ENCODE measurements around the gene GNPTG. TPM values are rescaled to one million over a fixed set of nuclear protein-coding genes. Genes with fewer than 3 reads are reported as not detected.
A peak's percentile ranks its signal among the peaks of the same experiment; 100 is the strongest.

Gene GNPTG
- total RNA-seq, 1 donor from 2014 or later, result 50.5 TPM

DNA sequence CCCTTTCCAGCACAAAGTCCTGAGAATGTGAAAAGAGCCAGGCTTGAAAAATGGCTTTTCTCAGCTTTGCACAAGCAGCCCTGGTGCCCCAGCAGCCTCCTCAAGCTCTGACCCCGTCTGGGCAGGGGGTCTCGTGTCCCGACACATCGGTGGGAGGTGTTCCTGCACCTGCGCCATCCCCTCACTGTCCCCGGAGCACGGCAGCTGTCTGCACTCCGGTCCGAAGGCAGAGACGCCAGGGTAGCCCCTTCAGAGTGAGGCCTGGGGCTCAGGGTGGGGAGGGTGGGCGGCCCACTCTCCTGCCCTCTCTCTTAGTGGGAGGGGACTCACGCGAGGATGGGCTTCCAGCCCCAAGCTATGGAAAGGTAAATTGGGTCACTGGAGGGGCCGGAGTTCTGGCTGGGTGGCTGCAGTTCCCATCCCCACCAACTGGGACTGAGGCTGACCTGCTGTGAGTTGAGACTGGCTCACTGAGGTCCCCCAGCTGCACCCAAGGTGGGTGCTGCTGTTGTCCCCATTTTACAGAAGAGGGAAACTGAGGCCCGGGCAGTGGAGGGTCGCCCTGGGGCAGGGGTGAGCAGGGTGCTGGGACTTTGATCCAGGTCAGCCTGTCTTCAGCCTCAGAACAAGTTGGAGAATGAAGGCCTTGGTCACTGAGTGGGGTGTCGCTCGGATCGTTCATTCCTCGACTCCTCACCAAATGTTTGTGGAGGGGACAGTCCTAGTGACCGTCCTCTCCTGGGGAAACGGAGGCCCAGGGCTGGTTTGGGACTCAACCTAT, 20.6 kb upstream of the GNPTG start:
- Mint-ChIP-seq H3K36me3 (ENCODE audit: unreplicated experiment) (no peaks in the 10 kb centered on the region), H3K27me3 (ENCODE audit: unreplicated experiment) (peaks cover 8% of the 10 kb centered on the region), H3K4me1 (ENCODE audit: low read depth, unreplicated experiment) (peaks cover 2% of the 10 kb centered on the region), H3K4me3 (ENCODE audit: unreplicated experiment) (no peak overlapping the region), H3K27ac (ENCODE audit: unreplicated experiment) (no peak overlapping the region), H3K9me3 (ENCODE audit: unreplicated experiment) (peaks cover 4% of the 10 kb centered on the region)
- DNase-seq, result no peak
- TF ChIP-seq, protein P1, sequence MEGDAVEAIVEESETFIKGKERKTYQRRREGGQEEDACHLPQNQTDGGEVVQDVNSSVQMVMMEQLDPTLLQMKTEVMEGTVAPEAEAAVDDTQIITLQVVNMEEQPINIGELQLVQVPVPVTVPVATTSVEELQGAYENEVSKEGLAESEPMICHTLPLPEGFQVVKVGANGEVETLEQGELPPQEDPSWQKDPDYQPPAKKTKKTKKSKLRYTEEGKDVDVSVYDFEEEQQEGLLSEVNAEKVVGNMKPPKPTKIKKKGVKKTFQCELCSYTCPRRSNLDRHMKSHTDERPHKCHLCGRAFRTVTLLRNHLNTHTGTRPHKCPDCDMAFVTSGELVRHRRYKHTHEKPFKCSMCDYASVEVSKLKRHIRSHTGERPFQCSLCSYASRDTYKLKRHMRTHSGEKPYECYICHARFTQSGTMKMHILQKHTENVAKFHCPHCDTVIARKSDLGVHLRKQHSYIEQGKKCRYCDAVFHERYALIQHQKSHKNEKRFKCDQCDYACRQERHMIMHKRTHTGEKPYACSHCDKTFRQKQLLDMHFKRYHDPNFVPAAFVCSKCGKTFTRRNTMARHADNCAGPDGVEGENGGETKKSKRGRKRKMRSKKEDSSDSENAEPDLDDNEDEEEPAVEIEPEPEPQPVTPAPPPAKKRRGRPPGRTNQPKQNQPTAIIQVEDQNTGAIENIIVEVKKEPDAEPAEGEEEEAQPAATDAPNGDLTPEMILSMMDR (IDR thresholded peaks at IDR 0.05; ENCODE audit: partially characterized antibody, unreplicated experiment), result no peak

DNA sequence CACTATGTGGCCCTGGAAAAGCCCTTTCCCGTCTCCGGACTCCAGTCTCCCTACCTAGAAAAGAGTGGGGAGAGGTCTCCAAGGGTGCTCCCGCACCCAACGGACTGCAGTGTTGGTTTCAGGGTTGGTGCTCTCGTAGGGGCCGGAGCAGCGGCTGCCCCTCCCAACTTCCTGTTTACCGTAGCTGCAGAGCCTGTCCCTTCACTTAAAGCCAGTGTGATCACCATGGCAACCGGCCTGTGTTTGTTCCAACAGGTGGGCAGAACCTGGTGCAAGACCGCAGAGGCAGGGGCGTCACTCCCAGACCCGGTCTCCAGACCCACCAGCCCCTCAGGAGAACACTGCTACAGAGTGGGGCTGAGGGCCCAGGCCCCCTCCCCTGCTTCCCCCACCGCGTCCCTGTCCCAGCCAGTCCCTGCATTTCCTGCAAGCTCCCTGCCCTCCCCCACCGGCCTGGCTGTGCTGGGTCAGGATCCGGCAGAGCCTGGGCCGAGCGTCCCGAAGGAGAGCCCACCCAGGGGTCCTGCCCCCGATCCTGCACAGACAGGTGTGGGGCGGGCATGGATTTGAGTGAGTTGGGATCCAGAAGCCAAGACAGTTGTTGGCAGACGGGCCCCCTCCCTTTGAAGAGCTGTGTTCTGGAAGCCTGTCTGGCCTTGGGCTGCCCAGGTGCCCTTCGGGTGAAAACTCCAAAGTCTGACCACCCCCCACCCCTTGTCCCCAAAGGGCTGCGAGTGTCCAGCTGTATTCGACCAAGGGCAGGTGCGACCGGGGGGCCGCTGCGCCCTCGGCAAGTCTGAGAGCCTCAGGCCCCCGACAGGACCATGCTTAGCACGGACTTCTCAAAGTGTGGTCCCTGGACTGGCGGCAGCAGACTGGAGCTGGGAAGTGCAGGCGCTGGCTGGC, 19.8 kb upstream of the GNPTG start:
- peaks cover 2% of the 10 kb centered on the region for H3K4me1 Mint-ChIP-seq (ENCODE audit: low read depth, unreplicated experiment)
- H3K27me3 Mint-ChIP-seq (ENCODE audit: unreplicated experiment), result peaks cover 5% of the 10 kb centered on the region
- peaks cover 4% of the 10 kb centered on the region for H3K9me3 Mint-ChIP-seq (ENCODE audit: unreplicated experiment)
- no peak overlapping the region for H3K27ac Mint-ChIP-seq (ENCODE audit: unreplicated experiment)
- no peak overlapping the region for H3K4me3 Mint-ChIP-seq (ENCODE audit: unreplicated experiment)
- no peaks in the 10 kb centered on the region for H3K36me3 Mint-ChIP-seq (ENCODE audit: unreplicated experiment)
- DNase-seq, result peak; percentile 54
- TF ChIP-seq, protein P1 (IDR thresholded peaks at IDR 0.05; ENCODE audit: partially characterized antibody, unreplicated experiment), result no peak

DNA sequence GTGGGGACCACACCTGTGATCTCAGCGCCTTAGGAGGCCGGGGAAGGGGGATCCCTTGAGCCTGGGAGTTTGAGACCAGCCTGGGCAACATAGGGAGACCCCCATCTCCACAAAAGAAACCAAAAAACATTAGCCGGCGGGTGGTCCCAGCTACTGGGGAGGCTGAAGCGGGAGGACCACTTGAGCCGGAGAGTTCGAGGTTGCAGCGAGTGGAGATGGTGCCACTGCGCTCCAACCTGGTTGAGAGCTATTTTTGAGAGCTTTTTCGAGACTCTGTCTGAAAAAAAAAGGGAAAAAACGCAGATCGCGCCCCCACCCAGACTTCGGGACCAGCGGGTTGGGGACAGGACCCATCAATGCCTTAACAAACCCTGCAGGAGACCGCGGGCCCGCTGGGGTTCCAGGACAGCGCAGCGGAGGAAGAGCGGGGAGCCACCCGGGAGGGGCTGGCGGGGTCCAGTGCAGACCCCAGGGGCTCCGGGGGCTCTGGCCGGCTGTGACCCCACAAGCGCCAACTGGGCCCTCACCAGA, 19.0 kb upstream of the GNPTG start:
- Mint-ChIP-seq H3K27me3 (ENCODE audit: unreplicated experiment) (peaks cover 5% of the 10 kb centered on the region), H3K9me3 (ENCODE audit: unreplicated experiment) (peaks cover 4% of the 10 kb centered on the region), H3K4me1 (ENCODE audit: low read depth, unreplicated experiment) (peaks cover 2% of the 10 kb centered on the region), H3K36me3 (ENCODE audit: unreplicated experiment) (no peaks in the 10 kb centered on the region), H3K4me3 (ENCODE audit: unreplicated experiment) (peak overlapping the region; percentile 52), H3K27ac (ENCODE audit: unreplicated experiment) (no peak overlapping the region)
- DNase-seq, result no peak
- TF ChIP-seq, protein P1 (IDR thresholded peaks at IDR 0.05; ENCODE audit: partially characterized antibody, unreplicated experiment), result no peak

DNA sequence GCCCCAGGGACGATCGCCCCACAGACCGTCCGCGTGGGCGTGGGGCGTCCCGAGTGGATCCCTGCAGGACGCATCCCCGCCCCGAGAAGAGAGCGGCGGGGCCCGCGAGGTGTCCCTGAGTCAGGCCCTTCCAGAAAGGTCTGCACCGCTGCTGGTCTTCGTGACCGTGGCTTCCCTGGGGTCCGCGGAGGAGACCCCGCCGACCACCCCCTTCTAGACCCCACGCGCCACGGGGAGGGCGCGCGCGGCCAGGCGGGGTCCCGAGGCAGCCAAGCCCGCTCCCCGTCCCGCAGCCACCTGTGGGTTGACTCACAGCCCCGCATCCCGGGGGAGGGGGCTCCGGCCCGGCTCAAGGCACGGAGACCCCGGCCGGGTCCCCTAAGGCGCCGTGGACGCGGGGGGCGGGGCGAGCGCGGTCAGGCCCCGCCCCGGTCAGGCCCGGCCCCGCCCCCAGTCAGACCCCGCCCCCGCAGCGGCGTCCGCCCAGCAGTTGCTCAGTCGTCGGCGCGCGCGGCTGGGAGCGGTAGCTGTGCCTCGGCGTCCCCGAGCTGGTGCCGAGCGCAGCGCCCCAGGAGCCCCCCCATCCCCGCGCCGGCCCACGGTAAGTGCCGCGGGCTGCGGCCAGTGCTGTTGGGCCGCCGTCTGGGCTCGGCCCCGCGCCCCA, 18.4 kb upstream of the GNPTG start, which contains the start of gene BAIAP3:
TSS of gene BAIAP3 (plus strand) at position 497 of the 664 bp plus-strand sequence. CDS start 4,905 bp downstream, outside the sequence.
- H3K4me3 Mint-ChIP-seq (ENCODE audit: unreplicated experiment), result peak within 1 kb of the TSS; percentile 52
- peaks cover 2% of the 10 kb centered on the region for H3K4me1 Mint-ChIP-seq (ENCODE audit: low read depth, unreplicated experiment)
- peaks cover 5% of the 10 kb centered on the region for H3K27me3 Mint-ChIP-seq (ENCODE audit: unreplicated experiment)
- no peak within 1 kb of the TSS for H3K27ac Mint-ChIP-seq (ENCODE audit: unreplicated experiment)
- DNase-seq, result peak; percentile 70
- peaks cover 4% of the 10 kb centered on the region for H3K9me3 Mint-ChIP-seq (ENCODE audit: unreplicated experiment)
- TF ChIP-seq, protein P1 (IDR thresholded peaks at IDR 0.05; ENCODE audit: partially characterized antibody, unreplicated experiment), result peak; percentile 13
- no peaks in the 10 kb centered on the region for H3K36me3 Mint-ChIP-seq (ENCODE audit: unreplicated experiment)
